CD4-positive, alpha-beta T cell treated with Interleukin-6 for 4 hours (primary cell): ENCODE data around the gene ALDH4A1.

Experiments
- DNase-seq: peaks from one replicate; pipeline ENCODE4 v3.0.0-alpha.2; 2020; ENCODE audit warnings: mixed read lengths

Gene ALDH4A1

GRCh38 chr1:18938707-18939070 is 36.3 kb upstream of the ALDH4A1 start:
- DNase-seq = no peak

GRCh38 chr1:18938008-18938706 is 35.8 kb upstream of the ALDH4A1 start:
- no peak for DNase-seq

GRCh38 chr1:18937539-18937938 is 35.2 kb upstream of the ALDH4A1 start:
- no peak for DNase-seq

- no peak for DNase-seq
These were observed 34.6 kb upstream of the ALDH4A1 start for GRCh38 chr1:18936814-18937481.

- no peak for DNase-seq
These were observed 34.1 kb upstream of the ALDH4A1 start for GRCh38 chr1:18936471-18936813.

GRCh38 chr1:18934205-18935000 is 32.0 kb upstream of the ALDH4A1 start:
- peak; percentile 47 for DNase-seq

GRCh38 chr1:18932879-18933278 is 30.5 kb upstream of the ALDH4A1 start:
- DNase-seq = no peak

GRCh38 chr1:18932387-18932786 is 30.0 kb upstream of the ALDH4A1 start:
- DNase-seq = no peak

GRCh38 chr1:18931730-18932129 is 29.4 kb upstream of the ALDH4A1 start:
- no peak for DNase-seq

- DNase-seq = no peak
These were observed 27.3 kb upstream of the ALDH4A1 start for GRCh38 chr1:18929686-18930085.

- DNase-seq = no peak
These were observed 26.6 kb upstream of the ALDH4A1 start for GRCh38 chr1:18928985-18929384.

DNA sequence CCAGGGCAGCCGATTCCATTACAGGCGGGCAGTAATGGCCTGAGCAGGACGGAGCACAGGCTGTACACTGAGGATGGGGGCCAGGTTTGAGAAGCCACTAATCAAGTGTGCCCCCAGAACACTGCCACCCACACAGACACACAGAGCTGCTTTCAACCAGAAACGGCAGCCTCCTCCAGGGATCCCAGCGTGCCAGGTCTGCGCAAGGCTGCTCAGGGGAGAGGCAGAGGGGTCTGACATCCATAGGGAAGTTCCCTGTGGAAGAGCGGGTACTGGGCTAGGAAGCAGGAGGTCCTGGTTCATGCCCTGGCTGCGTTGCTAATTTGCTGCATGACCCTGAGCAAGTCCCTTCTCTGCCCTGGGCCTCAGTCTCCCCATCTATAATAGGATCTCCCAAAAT is 26.1 kb upstream of the ALDH4A1 start:
- no peak for DNase-seq

DNA sequence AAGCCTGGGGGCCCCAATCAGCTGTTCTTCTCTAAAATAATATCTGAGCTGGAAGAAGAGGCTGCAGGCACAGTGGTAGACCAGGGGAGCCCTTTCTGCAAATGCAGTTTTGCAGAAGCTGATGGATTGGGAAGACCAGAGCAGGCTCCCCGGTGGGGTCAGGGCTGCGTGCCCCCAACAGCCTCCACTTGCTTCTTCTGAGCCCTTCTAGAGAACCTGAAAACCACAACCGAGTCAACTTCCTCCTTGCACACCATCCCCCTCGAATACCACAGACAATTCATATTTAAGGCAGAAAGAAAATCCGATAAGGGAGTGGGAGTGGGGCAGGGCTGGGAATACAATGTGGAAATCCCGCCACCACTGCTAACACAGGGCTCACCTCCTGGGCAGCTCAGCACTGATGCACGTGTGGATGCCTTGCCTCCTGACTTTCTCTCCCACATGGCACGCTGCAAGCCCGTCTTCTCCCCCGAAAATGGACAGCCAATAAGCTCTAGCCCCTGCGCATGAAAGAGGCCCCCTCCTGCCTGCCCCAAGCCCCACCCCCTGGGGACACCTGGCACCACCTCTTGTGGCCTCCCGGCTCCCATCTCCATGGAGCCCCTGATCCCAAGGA is 25.4 kb upstream of the ALDH4A1 start:
- peak; percentile 65 for DNase-seq

DNA sequence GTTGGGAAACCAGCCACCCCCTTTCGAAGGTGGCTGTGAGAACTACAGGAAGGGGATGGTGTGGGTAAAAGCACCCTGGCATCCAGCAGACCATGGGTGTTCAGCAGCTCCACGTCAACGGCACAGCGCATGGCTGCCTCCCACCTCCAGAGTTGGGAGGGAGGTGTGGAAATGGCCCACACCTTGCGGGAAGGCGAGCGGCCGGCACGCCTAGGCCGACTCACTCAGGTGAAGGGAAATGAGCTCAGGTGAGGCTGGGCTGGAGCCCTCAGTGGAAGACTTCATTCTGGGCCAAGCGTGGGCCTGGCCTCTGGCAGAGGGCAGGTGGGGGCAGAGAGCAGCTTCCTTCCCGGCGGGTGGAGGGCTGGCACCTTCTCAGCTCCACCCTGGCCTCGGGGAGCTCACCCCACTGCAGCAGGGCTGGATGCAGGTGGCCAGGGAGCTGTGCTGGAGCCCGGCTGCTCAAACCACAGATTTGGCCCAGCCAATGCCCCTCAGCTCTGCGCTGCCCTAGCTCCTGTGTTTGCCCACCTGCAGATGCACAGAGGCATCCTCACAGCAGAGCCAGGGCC is 24.8 kb upstream of the ALDH4A1 start:
- peak; percentile 65 for DNase-seq

GRCh38 chr1:18926315-18927081 is 24.1 kb upstream of the ALDH4A1 start:
- DNase-seq = peak; percentile 91

DNA sequence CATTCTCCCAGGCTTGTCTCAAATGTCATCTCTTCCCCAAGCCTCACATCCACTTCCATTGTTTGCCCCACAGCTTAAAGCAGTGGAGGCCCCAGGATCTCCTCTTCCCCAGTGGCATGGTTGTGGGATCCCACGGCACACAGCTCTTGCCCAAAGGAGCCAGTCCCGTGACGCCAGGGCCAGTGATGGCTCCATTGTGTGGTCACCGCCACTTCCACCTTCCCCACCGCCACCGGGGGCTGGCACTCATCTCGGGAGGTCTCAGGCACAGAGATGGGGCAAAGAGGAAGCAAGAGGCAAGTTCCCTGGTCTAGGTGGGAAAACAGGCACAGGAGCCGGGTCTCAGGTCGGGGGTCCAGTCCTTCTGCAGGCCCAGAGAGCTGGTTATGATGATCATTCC is 22.9 kb upstream of the ALDH4A1 start:
- DNase-seq = no peak

DNA sequence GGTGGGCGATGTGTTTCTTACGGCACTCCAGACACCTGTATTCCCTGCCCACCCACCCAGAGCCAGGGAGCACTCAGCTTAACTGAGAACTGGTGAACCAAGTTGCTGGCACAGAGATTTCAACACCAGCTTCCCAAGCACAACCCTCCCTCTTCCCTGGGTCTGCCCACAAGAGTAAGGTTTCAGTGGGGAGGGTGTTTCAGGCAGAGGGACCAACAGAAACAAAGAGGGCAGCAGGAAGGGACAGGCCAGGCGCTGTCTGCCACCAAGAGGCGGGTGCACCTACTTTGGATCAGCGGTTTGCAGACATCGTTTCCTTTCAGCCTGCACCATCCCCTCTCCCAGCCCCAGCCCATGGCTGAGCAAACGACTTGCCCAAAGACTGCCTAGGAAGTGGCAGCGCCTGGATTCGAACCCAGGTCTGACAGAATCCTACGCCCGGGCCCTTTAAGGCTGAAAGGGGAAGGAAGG is 21.9 kb upstream of the ALDH4A1 start:
- peak; percentile 50 for DNase-seq

DNA sequence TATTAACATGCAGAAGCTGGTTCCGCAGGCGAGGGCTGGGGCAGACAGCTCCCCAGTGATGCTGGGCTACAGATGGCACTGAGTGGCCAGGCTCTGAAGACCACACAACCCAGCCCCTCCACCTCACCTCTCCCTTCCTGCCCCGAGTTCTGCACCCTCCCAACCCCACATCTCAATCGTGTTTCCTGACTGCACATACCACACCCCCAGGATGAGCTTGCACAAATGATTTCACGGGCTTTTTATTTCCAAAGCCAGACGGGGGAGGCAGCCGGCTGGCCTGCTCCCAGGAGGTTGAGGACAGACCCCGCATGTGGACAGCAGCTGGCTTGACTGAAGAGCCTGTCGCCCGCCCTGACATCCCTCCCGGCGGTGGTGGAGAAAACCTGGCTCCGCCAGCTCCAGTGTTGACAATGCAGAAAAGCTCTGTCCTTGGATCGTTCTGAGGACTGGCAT is 21.4 kb upstream of the ALDH4A1 start:
- peak; percentile 46 for DNase-seq

- DNase-seq = no peak
These were observed 20.7 kb upstream of the ALDH4A1 start for GRCh38 chr1:18922848-18923755.

- no peak for DNase-seq
These were observed 20.0 kb upstream of the ALDH4A1 start for GRCh38 chr1:18922319-18922726.
